ENCODE data around the gene NPAS4. TPM values are rescaled to one million over a fixed set of nuclear protein-coding genes. Genes with fewer than 3 reads are reported as not detected.

Gene NPAS4
- total and polyA plus RNA-seq, 2 of the 13 experiments (the other 11 are each of a cell fraction or from before 2014, with no cell fraction given) = not detected

- H3K9me3 ChIP-seq (ENCODE audit: low read length) = no peaks in the 10 kb centered on the region
- H3K4me3 ChIP-seq (replicated peaks in 1 of 3; ENCODE audit: insufficient read depth in 1 of 3, low read depth in 2 of 3, low read length in 3 of 3) = no peak overlapping the region
- ChIA-PET CTCF (ENCODE audit: low intra/inter-chr PET ratio, low total read pairs) (no interaction called here), POLR2A (no interaction called here)
- in situ Hi-C loops (cut with HindIII; ENCODE audit: extremely low pct_ligation_motif_present, low pct_unique_long_range_greater_than_20kb) (no loop called here), intact Hi-C loops (cut with micrococcal nuclease; ENCODE audit: unreplicated experiment) (no loop called here)
- no peak overlapping the region for H3K4me2 ChIP-seq (ENCODE audit: low read depth, low read length)
- H3K4me1 ChIP-seq (ENCODE audit: insufficient read depth, low read length) = peaks cover 14% of the 10 kb centered on the region
- H3K27me3 ChIP-seq (ENCODE audit: control insufficient read depth in 1 of 2, insufficient read depth in 2 of 2, low read length in 2 of 2) = peaks cover 0 to 26% of the 10 kb centered on the region in 2 experiments; a peak in 3 of 5 replicates
- no peak overlapping the region for H2AFZ ChIP-seq (ENCODE audit: low read length)
- no TSS peak for BruUV-seq (replicated peaks)
- H3K36me3 ChIP-seq (replicated peaks in 1 of 2; ENCODE audit: control insufficient read depth in 1 of 2, insufficient read depth in 2 of 2, low read length in 2 of 2) = no peaks in the 10 kb centered on the region
- no peak for FAIRE-seq
- WGBS (ENCODE audit: low lambda C conversion rate) = 3% methylated on average over 4 of the region's 4 CpGs
- H4K20me1 ChIP-seq (ENCODE audit: insufficient read depth, low read length) = no peaks in the 10 kb centered on the region
- no peak for ATAC-seq
- no peak overlapping the region for H3K27ac ChIP-seq (ENCODE audit: extremely low read length, insufficient read depth, low read length)
- no peaks in the 10 kb centered on the region for H3K79me2 ChIP-seq (ENCODE audit: insufficient read depth, low read length)
- TF ChIP-seq ZNF12 (CRISPR knock-in tag; IDR thresholded peaks at IDR 0.05) (peak; percentile 93), SMARCC2 (IDR thresholded peaks at IDR 0.05) (no peak), SIN3A (IDR thresholded peaks at IDR 0.05; ENCODE audit: borderline replicate concordance, low read depth, low read length) (no peak), MAX (IDR thresholded peaks at IDR 0.05) (no peak), ZNF34 (CRISPR knock-in tag; IDR thresholded peaks at IDR 0.05; ENCODE audit: borderline replicate concordance) (no peak)
- no peak for DNase-seq (ENCODE audit: low spot score)
- H3K9ac ChIP-seq (ENCODE audit: insufficient read depth, low read depth, low read length) = no peak overlapping the region
Observed at GRCh38 chr11:66451663-66452062, 30.8 kb downstream of the NPAS4 start.

DNA sequence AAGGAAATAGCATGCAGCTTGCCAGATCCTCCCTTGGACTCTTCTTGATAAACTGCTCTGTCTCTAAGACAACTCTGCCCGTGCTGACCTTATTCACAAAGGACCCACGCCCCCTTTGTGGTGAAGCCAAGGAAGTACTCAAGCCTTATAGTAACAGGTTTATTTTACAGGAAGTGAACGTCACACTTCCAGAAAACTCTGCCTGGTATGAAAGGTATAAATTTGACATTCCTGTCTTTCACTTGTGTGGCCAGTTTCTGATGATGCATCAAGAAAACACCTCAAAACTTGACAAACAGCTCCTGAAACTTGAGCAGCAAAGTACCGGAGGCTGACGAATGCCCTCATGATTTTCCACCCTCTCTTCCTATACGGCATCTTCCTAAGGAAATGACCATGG is 33.4 kb downstream of the NPAS4 start:
- H3K4me3 ChIP-seq (replicated peaks in 1 of 3; ENCODE audit: insufficient read depth in 1 of 3, low read depth in 2 of 3, low read length in 3 of 3) = no peak overlapping the region
- peaks cover 0 to 26% of the 10 kb centered on the region in 2 experiments; a peak in 3 of 5 replicates for H3K27me3 ChIP-seq (ENCODE audit: control insufficient read depth in 1 of 2, insufficient read depth in 2 of 2, low read length in 2 of 2)
- TF ChIP-seq RFXANK (CRISPR knock-in tag; IDR thresholded peaks at IDR 0.05) (no peak), HDAC1 (CRISPR knock-in tag; IDR thresholded peaks at IDR 0.05) (no peak), ZNF607 (CRISPR knock-in tag; IDR thresholded peaks at IDR 0.05; ENCODE audit: borderline replicate concordance) (no peak), CC2D1A (CRISPR knock-in tag; IDR thresholded peaks at IDR 0.05) (no peak), KDM4B (CRISPR knock-in tag; IDR thresholded peaks at IDR 0.05) (no peak), ZMYM2 (CRISPR knock-in tag; IDR thresholded peaks at IDR 0.05) (no peak), ZNF7 (CRISPR knock-in tag; IDR thresholded peaks at IDR 0.05) (no peak), RXRA (CRISPR knock-in tag; IDR thresholded peaks at IDR 0.05) (no peak), NPAS2 (CRISPR knock-in tag; IDR thresholded peaks at IDR 0.05; ENCODE audit: borderline replicate concordance) (no peak)
- TF ChIP-seq, protein P1, sequence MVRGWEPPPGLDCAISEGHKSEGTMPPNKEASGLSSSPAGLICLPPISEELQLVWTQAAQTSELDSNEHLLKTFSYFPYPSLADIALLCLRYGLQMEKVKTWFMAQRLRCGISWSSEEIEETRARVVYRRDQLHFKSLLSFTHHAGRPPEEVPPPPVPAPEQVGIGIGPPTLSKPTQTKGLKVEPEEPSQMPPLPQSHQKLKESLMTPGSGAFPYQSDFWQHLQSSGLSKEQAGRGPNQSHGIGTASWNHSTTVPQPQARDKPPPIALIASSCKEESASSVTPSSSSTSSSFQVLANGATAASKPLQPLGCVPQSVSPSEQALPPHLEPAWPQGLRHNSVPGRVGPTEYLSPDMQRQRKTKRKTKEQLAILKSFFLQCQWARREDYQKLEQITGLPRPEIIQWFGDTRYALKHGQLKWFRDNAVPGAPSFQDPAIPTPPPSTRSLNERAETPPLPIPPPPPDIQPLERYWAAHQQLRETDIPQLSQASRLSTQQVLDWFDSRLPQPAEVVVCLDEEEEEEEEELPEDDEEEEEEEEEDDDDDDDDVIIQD (CRISPR knock-in tag; IDR thresholded peaks at IDR 0.05; ENCODE audit: low read depth) = no peak
- TF ChIP-seq, protein P2, sequence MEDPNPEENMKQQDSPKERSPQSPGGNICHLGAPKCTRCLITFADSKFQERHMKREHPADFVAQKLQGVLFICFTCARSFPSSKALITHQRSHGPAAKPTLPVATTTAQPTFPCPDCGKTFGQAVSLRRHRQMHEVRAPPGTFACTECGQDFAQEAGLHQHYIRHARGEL (CRISPR knock-in tag; IDR thresholded peaks at IDR 0.05) = no peak
- H3K79me2 ChIP-seq (ENCODE audit: insufficient read depth, low read length) = no peaks in the 10 kb centered on the region
- 25% methylated on average over 6 of the region's 6 CpGs for WGBS (ENCODE audit: low lambda C conversion rate)
- ATAC-seq = no peak
- H3K9ac ChIP-seq (ENCODE audit: insufficient read depth, low read depth, low read length) = no peak overlapping the region
- no peak for FAIRE-seq
- DNase-seq (ENCODE audit: low spot score) = no peak
- H3K4me1 ChIP-seq (ENCODE audit: insufficient read depth, low read length) = 0 out of 2 replicates have a peak, but pooled peaks cover 2% of the 10 kb centered on the region
- BruUV-seq (replicated peaks) = no TSS peak
- no peaks in the 10 kb centered on the region for H4K20me1 ChIP-seq (ENCODE audit: insufficient read depth, low read length)
- H3K36me3 ChIP-seq (replicated peaks in 1 of 2; ENCODE audit: control insufficient read depth in 1 of 2, insufficient read depth in 2 of 2, low read length in 2 of 2) = no peaks in the 10 kb centered on the region
- POLR2A ChIA-PET = no interaction called here
- H3K9me3 ChIP-seq (ENCODE audit: low read length) = no peaks in the 10 kb centered on the region
- intact Hi-C loops (cut with micrococcal nuclease; ENCODE audit: unreplicated experiment) = no loop called here
- no peak overlapping the region for H3K4me2 ChIP-seq (ENCODE audit: low read depth, low read length)
- no peak overlapping the region for H2AFZ ChIP-seq (ENCODE audit: low read length)
- in situ Hi-C loops (cut with HindIII; ENCODE audit: extremely low pct_ligation_motif_present, low pct_unique_long_range_greater_than_20kb) = no loop called here
- no peak overlapping the region for H3K27ac ChIP-seq (ENCODE audit: extremely low read length, insufficient read depth, low read length)
- CTCF ChIA-PET (ENCODE audit: low intra/inter-chr PET ratio, low total read pairs) = no interaction called here

Data from HepG2 (cell line).